GM19025 (cell line): ENCODE data around the gene LRRC10B.

Source experiments
- ATAC-seq: cut with Tn5 transposase; IDR thresholded peaks from one replicate; pipeline ENCODE4 v1.9.1; 2021; ENCODE audit warnings: mild to moderate bottlenecking, low read depth, moderate library complexity; ENCODE audit not compliant: unreplicated experiment

LRRC10B gene

GRCh38 chr11:61486011-61486620 lies 22.4 kb upstream of the LRRC10B start:
- ATAC-seq: no peak

GRCh38 chr11:61486779-61487178 lies 21.8 kb upstream of the LRRC10B start:
- ATAC-seq: no peak

GRCh38 chr11:61487342-61488025 lies 21.1 kb upstream of the LRRC10B start:
- no peak for ATAC-seq

- ATAC-seq: no peak
These were observed 19.8 kb upstream of the LRRC10B start for GRCh38 chr11:61488651-61489291.

- no peak for ATAC-seq
These were observed 18.5 kb upstream of the LRRC10B start for GRCh38 chr11:61489833-61490721.

GRCh38 chr11:61491736-61492395 lies 16.7 kb upstream of the LRRC10B start:
- ATAC-seq: no peak

- ATAC-seq: no peak
These were observed 14.1 kb upstream of the LRRC10B start for GRCh38 chr11:61494381-61494961.

GRCh38 chr11:61495801-61496601 lies 12.5 kb upstream of the LRRC10B start:
- no peak for ATAC-seq

GRCh38 chr11:61496602-61497400 lies 11.7 kb upstream of the LRRC10B start:
- ATAC-seq: no peak

- ATAC-seq: no peak
These were observed 11.1 kb upstream of the LRRC10B start for GRCh38 chr11:61497473-61497872.

- no peak for ATAC-seq
These were observed 10.7 kb upstream of the LRRC10B start for GRCh38 chr11:61497876-61498275.

GRCh38 chr11:61498767-61499341 lies 9.7 kb upstream of the LRRC10B start:
- ATAC-seq: no peak

- ATAC-seq: no peak
These were observed 8.6 kb upstream of the LRRC10B start for GRCh38 chr11:61499816-61500491.

- ATAC-seq: no peak
These were observed 6.0 kb upstream of the LRRC10B start for GRCh38 chr11:61502522-61502921.

GRCh38 chr11:61503135-61503770 lies 5.3 kb upstream of the LRRC10B start:
- no peak for ATAC-seq

GRCh38 chr11:61505106-61505505 lies 3.4 kb upstream of the LRRC10B start:
- no peak for ATAC-seq

- ATAC-seq: no peak
These were observed 2.9 kb upstream of the LRRC10B start for GRCh38 chr11:61505640-61506155.
